ENCODE data around the gene HDGF.

DNA sequence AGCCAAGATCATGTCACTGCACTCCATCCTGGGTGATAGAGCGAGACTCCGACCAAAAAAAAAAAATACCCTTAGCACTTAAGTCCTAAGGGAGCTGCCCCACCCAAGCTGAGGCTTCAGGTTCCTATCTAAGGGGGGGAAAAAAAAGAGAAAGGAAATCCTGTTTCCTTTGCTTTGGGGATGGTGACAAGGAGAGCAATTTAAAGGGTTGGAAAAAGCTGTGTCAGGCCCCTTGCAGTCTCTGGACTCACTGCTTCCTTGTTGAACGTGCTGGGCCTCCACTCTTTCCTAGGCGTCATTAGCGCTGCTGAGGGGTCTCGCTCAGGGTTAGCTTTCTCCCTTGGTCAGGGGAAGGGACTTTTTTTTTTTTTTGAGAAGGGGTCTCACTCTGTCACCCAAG is 34.0 kb upstream of the HDGF start:
- TF ChIP-seq SUZ12 (IDR thresholded peaks at IDR 0.05), result no peak
- TF ChIP-seq ZNF384 (IDR thresholded peaks at IDR 0.05), result no peak
